ENCODE data around the gene POTEJ. TPM values are rescaled to one million over a fixed set of nuclear protein-coding genes. Genes with fewer than 3 reads are reported as not detected.
"Not testable (repeated sequence)": the region's sequence is repeated elsewhere in the genome, so short reads cannot be mapped to it uniquely, and the experiment has no call there.

Gene POTEJ
- total RNA-seq, 4 donors from 2014 or later: 0.27 TPM; not detected in 3

- H3K27ac ChIP-seq; H3K9me3 ChIP-seq; H3K36me3 ChIP-seq; H3K4me3 ChIP-seq (replicated peaks in 1 of 3); H3K27me3 ChIP-seq; intact Hi-C loops (cut with DNase I); H3K4me1 ChIP-seq: not testable (repeated sequence)
- peak in 5 of 6 experiments; percentile 11 to 48 (median 37) for TF ChIP-seq CTCF (IDR thresholded peaks at IDR 0.05)
- peak; percentile 40 to 65 for DNase-seq
- 0% methylated on average over 7 of the region's 37 CpGs; no CpG with 5 or more reads in 1 of the 2 donors for WGBS, 2 donors
Measured at GRCh38 chr2:130693474-130693873, 82.2 kb downstream of the POTEJ start.

GRCh38 chr2:130703250-130703649 lies 92.0 kb downstream of the POTEJ start:
- 83 to 85% methylated on average over 3 of the region's 3 CpGs for WGBS, 2 donors
- H3K9me3 ChIP-seq; H3K4me3 ChIP-seq (replicated peaks in 1 of 3); H3K27ac ChIP-seq; H3K27me3 ChIP-seq; intact Hi-C loops (cut with DNase I); H3K36me3 ChIP-seq; DNase-seq; H3K4me1 ChIP-seq: not testable (repeated sequence)

Small RNAs within 50 kb of the gene (small RNA-seq; reads per million reads assigned to genes)
- gene RF00017 (not detected), gene RNU6-848P (not detected)

Other genes with a start within 250 kb of the POTEJ start
- under 1 TPM in 2 of 4 donors, not detected in 2; 0.11 to 0.27 TPM for gene POTEI, start 102.1 kb upstream of the POTEJ start, total RNA-seq
- gene CFC1B, start 90.2 kb upstream of the POTEJ start, total RNA-seq: not detected
- not detected for gene CFC1, start 11.9 kb upstream of the POTEJ start, total RNA-seq
- not detected for gene GPR148, start 117.6 kb downstream of the POTEJ start, total RNA-seq
- under 1 TPM in 1 of 4 donors, not detected in 3; 0.08 TPM for gene AMER3, start 144.1 kb downstream of the POTEJ start, total RNA-seq
- gene ARHGEF4, start 225.5 kb downstream of the POTEJ start, total RNA-seq: 10 to 100 TPM; 15.6 to 24.3 (median 22.5) TPM

All from thyroid gland (tissue), 4 donors.